Measurements from ENCODE around the gene NCR3LG1.

NCR3LG1 gene, protein sequence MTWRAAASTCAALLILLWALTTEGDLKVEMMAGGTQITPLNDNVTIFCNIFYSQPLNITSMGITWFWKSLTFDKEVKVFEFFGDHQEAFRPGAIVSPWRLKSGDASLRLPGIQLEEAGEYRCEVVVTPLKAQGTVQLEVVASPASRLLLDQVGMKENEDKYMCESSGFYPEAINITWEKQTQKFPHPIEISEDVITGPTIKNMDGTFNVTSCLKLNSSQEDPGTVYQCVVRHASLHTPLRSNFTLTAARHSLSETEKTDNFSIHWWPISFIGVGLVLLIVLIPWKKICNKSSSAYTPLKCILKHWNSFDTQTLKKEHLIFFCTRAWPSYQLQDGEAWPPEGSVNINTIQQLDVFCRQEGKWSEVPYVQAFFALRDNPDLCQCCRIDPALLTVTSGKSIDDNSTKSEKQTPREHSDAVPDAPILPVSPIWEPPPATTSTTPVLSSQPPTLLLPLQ

DNA sequence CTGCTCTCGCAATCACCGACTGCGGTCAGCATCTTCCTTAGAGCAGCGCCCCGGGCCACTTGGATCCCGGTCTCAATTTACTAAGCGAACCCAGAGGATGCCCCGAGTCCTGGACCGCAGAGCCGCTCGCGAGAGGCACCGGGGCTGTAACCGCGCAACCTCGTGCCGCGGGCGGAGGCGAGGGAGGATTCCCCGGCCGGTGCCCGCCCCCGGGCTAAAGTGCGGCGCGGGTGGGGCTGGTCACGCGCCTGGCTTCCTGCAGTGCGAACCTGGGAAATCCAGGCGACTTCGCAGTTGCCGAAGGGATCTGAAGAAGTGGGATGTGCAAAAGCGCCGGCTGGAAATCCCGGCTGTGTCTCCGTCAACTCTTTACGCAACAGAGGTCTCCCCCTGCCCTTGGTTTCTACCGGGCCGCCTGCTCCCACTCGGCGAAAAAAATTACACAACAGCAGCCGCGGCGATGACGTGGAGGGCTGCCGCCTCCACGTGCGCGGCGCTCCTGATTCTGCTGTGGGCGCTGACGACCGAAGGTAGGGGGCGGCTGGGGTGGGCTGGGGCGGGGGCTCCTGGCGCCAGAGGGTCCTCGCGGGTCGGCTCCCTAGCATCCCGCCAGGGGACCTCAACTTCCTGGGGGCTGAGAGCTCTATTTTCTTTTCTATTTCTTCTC is at the start of gene NCR3LG1:
Gene NCR3LG1 (plus strand): TSS at position 291 of the 667 bp plus-strand sequence. CDS start 170 bp downstream, at position 461.
- DNase-seq (ENCODE audit: low read depth): peak; percentile 83
- TF ChIP-seq MYC (IDR thresholded peaks at IDR 0.05; ENCODE audit: low read depth, low read length) (peak; percentile 91), POLR2A (IDR thresholded peaks at IDR 0.05; ENCODE audit: extremely low read depth, insufficient read length) (peak; percentile 11)
- TF ChIP-seq, protein P1, sequence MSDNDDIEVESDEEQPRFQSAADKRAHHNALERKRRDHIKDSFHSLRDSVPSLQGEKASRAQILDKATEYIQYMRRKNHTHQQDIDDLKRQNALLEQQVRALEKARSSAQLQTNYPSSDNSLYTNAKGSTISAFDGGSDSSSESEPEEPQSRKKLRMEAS (IDR thresholded peaks at IDR 0.05; ENCODE audit: low read depth, low read length): peak; percentile 95
- TF ChIP-seq, protein P2, sequence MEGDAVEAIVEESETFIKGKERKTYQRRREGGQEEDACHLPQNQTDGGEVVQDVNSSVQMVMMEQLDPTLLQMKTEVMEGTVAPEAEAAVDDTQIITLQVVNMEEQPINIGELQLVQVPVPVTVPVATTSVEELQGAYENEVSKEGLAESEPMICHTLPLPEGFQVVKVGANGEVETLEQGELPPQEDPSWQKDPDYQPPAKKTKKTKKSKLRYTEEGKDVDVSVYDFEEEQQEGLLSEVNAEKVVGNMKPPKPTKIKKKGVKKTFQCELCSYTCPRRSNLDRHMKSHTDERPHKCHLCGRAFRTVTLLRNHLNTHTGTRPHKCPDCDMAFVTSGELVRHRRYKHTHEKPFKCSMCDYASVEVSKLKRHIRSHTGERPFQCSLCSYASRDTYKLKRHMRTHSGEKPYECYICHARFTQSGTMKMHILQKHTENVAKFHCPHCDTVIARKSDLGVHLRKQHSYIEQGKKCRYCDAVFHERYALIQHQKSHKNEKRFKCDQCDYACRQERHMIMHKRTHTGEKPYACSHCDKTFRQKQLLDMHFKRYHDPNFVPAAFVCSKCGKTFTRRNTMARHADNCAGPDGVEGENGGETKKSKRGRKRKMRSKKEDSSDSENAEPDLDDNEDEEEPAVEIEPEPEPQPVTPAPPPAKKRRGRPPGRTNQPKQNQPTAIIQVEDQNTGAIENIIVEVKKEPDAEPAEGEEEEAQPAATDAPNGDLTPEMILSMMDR (IDR thresholded peaks at IDR 0.05; ENCODE audit: low read depth, low read length): no peak
- peak within 1 kb of the TSS; percentile 86 for H3K4me3 ChIP-seq (ENCODE audit: low read depth, low read length)

DNA sequence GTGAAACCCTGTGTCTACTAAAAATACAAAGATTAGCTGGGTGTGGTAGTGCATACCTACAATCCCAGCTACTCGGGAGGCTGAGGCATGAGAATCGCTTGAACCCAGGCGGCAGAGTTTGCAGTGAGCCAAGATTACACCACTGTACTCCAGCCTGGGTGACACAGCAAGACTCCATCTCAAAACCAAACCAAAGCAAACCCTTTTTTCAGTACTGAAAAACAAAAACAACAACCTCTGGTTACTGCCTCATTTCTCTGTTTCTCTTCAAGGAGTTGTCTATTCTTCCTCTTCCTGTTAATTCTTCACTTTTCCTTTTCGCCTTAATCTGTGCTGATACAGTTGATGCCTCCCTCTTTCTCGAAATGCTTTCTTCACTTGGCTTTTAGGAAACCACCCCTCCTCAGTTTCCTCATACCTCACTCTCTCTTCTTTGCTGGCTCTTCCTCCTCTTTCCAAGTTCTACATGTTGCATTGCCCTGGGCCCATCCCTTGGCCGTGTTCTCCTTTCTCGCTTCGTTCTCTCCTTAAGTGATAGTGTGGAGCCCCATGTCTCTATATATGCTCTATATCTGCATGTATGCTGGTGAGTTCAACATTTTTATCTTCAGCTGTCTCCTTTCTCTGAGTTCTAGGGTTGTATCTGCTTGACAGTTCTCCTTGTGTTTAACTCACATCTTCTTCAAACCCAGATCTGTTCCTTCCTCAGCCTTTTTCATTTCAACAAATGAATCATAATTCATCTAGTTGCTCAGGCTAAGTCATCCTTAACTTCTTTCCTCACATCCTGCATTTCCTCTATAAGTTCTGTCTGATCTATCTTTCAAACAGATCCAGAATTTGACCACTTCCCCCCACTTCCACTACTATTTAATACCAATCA is 38.0 kb upstream of the NCR3LG1 start:
- no peak for DNase-seq (ENCODE audit: low read depth)
- H3K4me3 ChIP-seq (ENCODE audit: low read depth, low read length): no peak overlapping the region
- no peak for TF ChIP-seq POLR2A (IDR thresholded peaks at IDR 0.05; ENCODE audit: extremely low read depth, insufficient read length)
- TF ChIP-seq, protein P1 (IDR thresholded peaks at IDR 0.05; ENCODE audit: low read depth, low read length): no peak
- no peak for TF ChIP-seq MYC (IDR thresholded peaks at IDR 0.05; ENCODE audit: low read depth, low read length)
- TF ChIP-seq, protein P2 (IDR thresholded peaks at IDR 0.05; ENCODE audit: low read depth, low read length): no peak

DNA sequence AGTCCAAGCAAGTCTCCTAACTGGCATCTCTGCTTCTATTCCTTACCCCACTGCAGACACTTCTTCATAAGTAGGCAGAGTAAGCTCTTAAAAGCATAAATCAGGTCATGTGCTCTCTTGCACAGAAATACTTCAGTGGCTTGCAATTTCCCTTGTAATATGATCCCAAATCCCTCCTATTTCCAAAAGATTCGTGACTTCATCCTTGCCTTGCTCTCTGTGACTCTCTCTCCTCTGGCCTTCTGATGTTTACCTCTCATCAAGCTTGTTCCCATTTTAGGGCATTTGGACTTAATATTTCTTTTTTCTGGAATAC is 37.4 kb upstream of the NCR3LG1 start:
- DNase-seq (ENCODE audit: low read depth): no peak
- H3K4me3 ChIP-seq (ENCODE audit: low read depth, low read length): no peak overlapping the region
- TF ChIP-seq, protein P2 (IDR thresholded peaks at IDR 0.05; ENCODE audit: low read depth, low read length): no peak
- TF ChIP-seq, protein P1 (IDR thresholded peaks at IDR 0.05; ENCODE audit: low read depth, low read length): no peak
- no peak for TF ChIP-seq MYC (IDR thresholded peaks at IDR 0.05; ENCODE audit: low read depth, low read length)
- no peak for TF ChIP-seq POLR2A (IDR thresholded peaks at IDR 0.05; ENCODE audit: extremely low read depth, insufficient read length)

DNA sequence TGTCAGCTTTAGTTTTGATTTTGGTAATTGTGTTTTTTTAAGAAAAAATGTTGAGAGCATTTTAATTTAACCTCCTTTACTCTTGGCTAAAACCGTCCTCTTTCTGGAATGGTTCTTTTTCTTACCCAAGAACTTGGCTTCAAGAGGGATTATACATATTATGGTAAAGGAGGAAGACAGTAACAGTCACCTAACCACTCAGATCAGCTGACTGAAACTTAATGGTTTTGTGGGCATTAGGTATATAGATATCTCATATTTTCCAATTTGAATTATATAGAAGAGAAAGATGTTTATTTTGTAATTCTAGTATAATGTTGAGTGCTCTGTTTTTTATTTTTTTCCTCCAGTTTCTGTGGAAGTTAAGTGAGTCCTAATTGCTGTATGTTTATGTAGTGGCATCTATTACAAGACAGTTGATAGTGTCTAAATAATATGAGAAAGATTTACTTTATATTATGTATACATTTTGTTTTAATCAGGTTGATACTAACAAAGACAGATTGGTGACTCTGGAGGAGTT is 36.6 kb upstream of the NCR3LG1 start:
- TF ChIP-seq MYC (IDR thresholded peaks at IDR 0.05; ENCODE audit: low read depth, low read length): no peak
- TF ChIP-seq, protein P1 (IDR thresholded peaks at IDR 0.05; ENCODE audit: low read depth, low read length): no peak
- TF ChIP-seq, protein P2 (IDR thresholded peaks at IDR 0.05; ENCODE audit: low read depth, low read length): no peak
- no peak for TF ChIP-seq POLR2A (IDR thresholded peaks at IDR 0.05; ENCODE audit: extremely low read depth, insufficient read length)
- DNase-seq (ENCODE audit: low read depth): no peak
- no peak overlapping the region for H3K4me3 ChIP-seq (ENCODE audit: low read depth, low read length)

DNA sequence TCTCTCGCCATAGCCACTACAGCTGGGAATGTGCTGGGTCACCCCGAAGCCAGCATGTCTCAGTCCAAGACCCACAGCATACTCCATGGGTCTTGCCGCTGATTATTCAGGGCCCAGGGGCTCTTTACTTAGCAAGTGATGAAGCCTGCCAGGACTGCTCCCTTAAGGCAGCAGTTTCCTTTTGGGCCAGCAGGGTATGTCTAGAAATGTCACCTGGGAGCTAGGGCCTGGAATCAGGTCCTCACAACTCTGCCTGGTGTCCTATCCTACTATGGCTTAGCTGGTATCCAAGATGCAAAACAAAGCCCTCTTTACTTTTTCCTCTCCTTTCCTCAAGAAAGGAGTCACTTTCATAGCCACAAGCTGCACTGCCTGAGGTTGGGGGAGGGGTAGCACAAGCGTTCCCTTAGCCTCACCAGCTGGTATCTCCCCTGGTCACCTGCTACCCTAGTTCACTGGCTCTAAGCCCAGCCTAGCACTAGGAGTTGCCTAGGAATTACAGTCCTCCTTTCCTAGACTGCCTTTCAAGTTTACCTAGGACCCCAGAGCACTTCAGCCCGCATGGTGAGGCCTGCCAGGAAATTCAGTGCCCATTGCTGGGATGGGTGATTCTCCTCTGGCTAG is 22.6 kb upstream of the NCR3LG1 start:
- DNase-seq (ENCODE audit: low read depth): no peak
- H3K4me3 ChIP-seq (ENCODE audit: low read depth, low read length): no peak overlapping the region
- TF ChIP-seq POLR2A (IDR thresholded peaks at IDR 0.05; ENCODE audit: extremely low read depth, insufficient read length) (no peak), MYC (IDR thresholded peaks at IDR 0.05; ENCODE audit: low read depth, low read length) (no peak)
- TF ChIP-seq, protein P1 (IDR thresholded peaks at IDR 0.05; ENCODE audit: low read depth, low read length): no peak
- TF ChIP-seq, protein P2 (IDR thresholded peaks at IDR 0.05; ENCODE audit: low read depth, low read length): no peak

All from NB4 (cell line).